Renal cortical epithelial cell (primary cell): ENCODE results near the gene ZNF45. TPM values are rescaled to one million over a fixed set of nuclear protein-coding genes. Genes with fewer than 3 reads are reported as not detected.
A peak's percentile ranks its signal among the peaks of the same experiment; 100 is the strongest.
"Not testable (repeated sequence)": the region's sequence is repeated elsewhere in the genome, so short reads cannot be mapped to it uniquely, and the experiment has no call there.

ENCODE experiments used
- DNase-seq: peaks from one replicate; pipeline ENCODE4 v3.0.0-alpha.2; 2011; ENCODE audit warnings: low read depth
- total RNA-seq: library from RNA; depleted of rRNA; stranded (reverse); fragments of >200 nt; gene quantifications from 2 replicates; pipeline ENCODE4 v1.2.3, GENCODE V29; 2014

Gene ZNF45
- 12.3 and 24.2 TPM in 2 replicates for total RNA-seq

DNA sequence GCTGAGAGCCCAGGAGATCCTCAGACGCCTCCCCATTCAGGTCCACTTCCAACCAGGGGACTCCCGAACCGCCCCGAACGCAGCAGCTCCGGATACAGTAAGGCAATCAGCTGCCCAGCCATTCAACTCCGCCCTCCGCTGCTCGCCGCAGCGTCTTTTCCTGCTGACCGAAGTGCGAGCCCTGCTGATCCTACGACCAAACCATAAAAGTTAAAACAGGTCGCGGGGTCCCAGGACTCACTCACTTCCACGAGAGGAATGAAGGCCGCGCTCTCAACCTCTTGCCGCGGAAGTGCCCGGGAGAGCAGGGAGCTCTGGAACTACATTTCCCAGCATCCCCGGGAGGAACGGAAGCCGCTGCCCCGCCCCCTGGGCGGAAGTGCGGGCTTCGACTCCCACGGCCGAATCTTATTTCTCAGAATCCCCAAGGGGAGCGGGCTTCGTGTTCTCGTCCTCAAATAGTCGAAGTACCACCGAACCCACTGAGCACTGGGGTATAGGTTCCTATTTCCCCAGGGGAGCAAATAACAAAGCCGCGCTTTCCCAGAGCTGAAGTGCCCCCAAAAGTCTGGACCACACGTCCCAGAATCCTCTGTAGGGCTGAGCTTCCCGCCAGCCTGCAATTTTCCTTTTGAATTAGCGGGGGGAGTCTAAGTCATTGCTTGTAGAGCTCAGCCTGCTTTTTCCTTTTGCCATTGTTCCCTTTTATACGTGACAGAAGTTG is at the start of gene ZNF45:
Gene ZNF45 (minus strand): TSS at position 298 of the 724 bp plus-strand sequence. CDS start 13,097 bp downstream, outside the sequence.
- DNase-seq, result peak; percentile 82

DNA sequence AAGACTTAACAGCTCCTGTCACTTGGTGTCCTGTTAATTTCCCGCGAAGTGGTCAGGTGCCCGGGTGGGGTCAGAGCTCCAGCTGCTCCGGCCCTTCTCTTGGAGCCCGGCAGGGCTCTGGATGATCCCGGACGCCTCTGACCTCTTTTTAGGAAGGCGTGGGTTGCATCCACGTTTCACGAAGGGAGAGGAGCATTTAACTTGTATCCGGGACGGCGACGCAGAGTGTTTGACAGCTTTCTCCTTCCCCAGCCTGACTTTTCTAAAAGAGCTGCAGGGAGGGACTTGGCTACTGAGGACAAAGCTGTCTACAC is 49.6 kb upstream of the ZNF45 start:
- DNase-seq, result no peak

DNA sequence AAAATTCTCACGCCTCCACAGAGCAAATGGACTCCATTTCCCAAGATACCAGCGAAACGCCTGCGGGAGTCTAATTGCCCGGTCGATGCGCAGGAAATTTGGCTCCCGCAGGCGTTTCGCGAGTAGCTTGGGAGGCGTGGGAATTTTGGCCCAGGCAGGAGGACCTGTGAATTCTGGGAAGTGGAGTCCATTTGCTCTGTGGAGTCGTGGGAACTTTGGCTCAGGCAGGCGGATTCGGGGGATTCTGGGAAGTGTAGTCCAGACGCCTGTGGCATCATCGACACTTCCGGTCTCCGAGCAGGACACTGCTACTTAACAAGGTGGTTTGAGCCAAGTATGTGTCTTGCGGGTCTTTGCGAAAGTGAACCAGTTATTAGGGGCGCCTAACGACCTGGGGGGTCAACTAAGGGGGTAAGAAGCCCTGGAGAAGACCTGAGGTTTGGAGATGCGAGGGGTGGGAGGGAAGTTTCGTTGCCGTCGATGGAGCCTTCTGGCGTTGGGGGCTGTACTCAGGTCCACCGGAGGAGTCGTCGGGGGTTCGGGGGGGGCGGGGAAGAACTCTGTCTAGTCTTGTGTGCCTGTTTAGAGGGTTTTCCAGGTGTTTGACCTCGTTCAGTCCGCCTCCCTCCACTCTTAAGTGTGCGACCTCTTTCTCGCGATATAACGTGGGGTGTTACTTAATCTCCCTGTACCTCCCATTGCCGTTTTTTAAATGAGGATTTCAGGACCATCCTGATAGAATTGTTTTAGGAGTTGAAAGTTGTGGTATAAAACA is 49.0 kb upstream of the ZNF45 start, which contains the start of gene ZNF155:
Gene ZNF155 (plus strand): TSS at position 277 of the 775 bp plus-strand sequence. CDS start 4,356 bp downstream, outside the sequence.
- DNase-seq, result peak; percentile 96

DNA sequence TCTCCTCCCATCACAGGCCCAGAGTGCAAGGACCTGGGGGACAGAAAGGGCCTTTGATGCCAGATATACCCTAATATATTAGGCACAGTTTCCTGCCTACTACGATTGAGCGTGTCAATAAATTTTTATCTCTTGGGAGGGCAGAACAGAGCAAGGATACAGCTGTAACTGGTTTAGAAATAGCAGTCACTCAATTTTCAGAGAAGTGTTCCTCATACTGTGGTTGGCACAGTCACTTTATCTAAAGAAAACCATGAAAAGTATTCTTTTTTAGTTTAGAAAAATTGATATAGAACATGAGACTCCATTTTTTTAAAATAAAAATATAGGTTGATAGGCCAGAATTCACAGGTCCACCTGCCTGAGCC is 48.4 kb upstream of the ZNF45 start:
- no peak for DNase-seq

DNA sequence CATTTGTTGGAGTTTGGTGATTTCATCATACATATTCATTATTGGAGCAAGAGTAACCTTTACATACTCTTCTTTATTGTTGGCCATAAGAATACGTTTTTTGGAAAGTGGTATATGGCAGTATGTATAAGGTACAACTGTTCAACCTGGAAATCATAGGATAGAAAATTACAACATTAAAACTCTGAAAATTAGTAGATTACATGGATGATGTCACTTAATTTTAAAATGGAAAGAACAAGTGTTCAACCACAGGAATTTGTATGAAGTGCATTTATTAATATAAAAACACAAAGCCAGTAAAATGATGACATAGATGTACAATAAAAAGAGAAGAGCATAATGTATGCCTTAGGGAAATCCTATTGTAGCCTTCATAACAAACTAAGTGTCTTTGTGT is 41.6 kb upstream of the ZNF45 start:
- no peak for DNase-seq

DNA sequence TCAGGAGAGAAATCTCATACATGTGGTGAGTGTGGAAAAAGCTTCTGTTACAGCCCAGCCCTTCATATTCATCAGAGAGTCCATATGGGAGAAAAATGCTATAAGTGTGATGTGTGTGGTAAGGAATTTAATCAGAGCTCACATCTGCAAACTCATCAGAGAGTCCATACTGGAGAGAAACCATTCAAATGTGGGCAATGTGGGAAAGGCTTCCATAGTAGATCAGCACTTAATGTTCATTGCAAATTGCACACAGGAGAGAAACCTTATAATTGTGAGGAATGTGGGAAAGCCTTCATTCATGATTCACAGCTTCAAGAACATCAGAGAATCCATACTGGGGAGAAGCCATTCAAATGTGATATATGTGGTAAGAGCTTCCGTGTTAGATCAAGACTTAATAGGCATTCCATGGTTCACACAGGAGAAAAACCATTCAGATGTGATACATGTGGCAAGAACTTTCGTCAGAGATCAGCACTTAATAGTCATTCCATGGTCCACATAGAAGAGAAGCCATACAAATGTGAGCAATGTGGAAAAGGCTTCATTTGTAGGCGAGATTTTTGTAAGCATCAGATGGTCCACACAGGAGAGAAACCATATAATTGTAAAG is 31.1 kb upstream of the ZNF45 start:
- DNase-seq, result no peak

DNA sequence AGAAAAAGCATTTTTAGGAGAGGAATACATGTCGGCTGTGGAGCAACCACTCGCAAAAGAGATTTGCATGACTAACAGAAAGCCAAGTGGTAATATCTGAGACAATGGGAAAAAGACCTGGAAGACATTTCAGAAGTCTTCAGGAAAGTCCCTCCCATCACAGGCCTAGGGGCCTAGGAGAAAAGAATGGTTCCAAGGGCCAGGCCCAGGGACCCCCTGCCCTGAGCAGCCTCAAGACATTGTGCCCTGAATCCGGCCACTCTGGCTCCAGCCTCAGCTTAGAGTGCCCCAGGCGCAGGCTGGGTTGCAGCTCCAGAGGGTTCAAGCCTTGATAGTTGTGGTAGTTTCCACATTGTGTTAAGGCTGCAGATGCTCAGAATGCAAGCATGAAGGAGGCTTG is 25.3 kb upstream of the ZNF45 start:
- DNase-seq, result no peak

DNA sequence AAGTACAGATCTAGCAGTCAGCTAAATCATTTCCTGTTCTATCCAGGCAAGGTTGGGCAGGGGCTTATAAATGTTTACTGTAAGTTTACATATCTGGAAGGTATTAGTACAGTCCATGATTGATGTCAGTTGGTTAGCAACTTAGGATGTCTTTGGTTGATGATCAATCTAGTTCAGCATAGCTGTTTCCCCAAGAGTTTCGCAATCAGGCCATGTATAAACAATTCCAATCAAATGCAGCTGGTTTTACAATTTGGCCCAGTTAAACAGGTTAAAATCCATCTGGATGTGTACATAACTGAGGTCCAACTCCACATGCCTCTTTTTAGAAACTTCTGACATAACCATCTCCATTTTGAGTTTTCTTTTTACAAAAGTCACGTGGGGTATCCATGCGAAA is 22.8 kb upstream of the ZNF45 start:
- peak; percentile 55 for DNase-seq

DNA sequence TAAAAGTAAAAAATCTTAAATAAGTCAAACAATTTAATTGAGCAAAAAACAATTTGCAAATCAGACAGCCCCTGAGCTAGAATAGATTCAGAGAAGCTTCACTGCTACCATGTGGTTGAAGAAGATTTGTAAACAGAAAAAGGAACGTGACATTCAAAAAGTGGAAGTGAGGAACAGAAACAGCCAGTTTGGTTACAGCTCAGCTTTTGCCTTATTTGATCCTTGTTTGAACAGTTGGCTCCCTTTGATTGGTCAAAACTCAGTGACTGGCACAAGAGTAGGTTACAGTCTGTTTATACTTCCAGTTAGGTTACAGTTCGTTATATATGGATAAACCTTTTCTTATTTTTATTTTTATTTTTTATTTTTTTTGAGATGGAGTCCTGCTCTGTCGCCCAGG is 21.7 kb upstream of the ZNF45 start:
- no peak for DNase-seq

DNA sequence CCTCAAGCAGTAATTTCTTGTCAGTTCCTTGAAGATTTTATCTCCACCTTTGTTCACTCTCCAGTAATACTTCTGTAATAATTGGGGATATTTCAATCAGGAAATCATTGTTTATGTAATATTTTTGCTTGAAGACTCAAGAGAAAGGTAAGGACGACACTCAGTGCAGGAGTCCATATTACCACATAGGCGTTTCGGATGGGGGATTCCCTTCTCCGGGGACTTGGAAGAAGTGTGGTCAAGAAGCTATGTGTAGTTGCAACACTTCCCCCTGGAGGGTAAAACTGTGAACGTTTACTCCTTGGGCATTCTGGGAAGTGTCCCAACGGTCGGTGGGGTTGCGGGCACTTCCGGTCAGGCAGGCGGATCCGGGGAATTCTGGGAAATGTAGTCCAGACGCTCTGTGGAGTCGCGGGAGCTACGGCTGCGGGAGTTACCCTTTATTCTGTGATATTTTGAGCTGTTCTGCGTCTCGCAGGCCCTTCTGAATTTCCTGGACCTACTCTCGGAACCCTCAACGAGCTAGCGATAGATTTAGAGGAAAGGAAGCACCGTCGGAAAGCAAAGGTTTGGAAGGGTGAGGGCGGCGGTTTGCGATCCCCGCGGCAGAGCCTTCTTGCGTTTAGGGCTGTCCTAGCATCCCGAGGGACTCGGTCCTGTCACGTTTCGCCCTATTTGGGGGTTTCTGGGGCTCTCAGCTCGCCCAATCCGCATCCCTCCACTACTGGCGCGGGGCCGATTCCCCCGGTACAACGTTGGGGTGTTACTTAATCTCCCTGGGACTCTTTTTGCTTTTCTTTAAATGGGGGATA is 16.0 kb upstream of the ZNF45 start, which contains the start of gene ZNF221:
Gene ZNF221 (plus strand): TSS at position 395 of the 812 bp plus-strand sequence. CDS start 11,499 bp downstream, outside the sequence.
- DNase-seq, result peak; percentile 99

DNA sequence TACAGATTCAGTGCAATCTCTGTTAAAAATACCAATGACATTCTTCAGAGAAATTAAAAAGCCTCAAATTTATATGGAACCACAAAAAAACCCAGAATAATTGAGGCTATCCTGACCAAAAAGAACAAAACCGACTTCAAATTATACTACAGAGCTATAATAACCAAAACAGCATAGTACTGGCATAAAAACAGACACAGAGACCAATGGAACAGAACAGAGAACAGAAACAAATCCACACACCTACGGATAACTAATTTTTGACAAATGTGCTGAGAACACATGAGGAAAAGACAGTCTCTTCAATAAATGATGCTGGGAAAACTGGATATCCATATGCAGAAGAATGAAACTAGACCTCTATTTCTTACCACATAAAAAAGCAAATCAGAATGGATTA is 14.7 kb upstream of the ZNF45 start:
- DNase-seq, result not testable (repeated sequence)

DNA sequence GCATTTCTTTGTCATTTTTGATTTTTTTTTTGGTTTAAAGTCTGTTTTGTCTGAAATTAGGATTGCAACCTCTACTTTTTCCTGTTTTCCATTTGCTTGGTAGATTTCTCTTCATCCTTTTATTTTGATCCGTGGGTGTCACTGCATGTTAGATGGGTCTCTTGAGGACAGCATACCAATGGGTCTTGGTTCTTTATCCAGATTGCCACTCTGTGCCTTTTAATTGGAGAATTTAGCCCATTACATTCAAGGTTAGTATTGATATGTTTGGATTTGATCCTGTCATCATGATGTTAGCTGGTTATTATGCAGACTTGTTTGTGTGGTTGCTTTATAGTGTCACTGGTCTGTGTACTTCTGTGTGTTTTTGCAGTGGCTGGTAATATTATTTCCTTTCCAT is 12.3 kb upstream of the ZNF45 start:
- not testable (repeated sequence) for DNase-seq

DNA sequence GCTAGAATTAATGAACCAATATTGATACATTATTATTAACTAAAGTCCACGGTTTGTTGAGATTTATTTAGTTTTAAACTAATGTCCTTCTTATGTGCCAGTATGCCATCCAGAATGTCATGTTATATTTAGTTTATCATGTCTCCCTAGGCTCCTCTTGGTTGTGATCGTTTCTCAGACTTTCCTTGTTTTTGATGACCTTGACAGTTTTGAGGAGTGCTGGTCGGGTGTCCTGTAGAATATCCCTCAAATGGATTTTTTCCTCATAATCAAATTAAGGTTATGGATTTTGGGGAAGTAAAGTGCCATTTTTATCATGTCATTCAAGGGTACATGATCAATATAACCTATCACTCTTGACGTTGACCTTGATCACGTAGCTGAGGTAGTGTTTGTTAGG is 6.1 kb upstream of the ZNF45 start:
- DNase-seq, result no peak

DNA sequence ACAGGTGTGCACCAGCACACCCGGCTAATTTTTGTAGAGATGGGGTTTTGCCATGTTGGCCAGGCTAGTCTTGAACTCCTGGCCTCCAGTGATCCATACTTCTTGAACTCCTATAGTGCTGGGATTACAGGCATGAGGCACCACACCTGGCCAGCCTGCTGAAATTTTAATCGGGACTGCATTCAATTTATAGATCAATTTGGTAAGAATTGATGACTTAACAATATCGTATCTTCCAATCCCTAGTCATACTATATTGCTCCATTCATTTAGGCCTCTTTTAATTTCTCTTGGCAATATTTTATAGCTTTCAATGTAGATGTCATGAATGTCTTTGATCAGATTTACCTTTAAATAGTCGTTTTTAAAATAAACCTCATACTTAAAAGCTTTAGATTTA is 5.6 kb upstream of the ZNF45 start:
- DNase-seq, result no peak

DNA sequence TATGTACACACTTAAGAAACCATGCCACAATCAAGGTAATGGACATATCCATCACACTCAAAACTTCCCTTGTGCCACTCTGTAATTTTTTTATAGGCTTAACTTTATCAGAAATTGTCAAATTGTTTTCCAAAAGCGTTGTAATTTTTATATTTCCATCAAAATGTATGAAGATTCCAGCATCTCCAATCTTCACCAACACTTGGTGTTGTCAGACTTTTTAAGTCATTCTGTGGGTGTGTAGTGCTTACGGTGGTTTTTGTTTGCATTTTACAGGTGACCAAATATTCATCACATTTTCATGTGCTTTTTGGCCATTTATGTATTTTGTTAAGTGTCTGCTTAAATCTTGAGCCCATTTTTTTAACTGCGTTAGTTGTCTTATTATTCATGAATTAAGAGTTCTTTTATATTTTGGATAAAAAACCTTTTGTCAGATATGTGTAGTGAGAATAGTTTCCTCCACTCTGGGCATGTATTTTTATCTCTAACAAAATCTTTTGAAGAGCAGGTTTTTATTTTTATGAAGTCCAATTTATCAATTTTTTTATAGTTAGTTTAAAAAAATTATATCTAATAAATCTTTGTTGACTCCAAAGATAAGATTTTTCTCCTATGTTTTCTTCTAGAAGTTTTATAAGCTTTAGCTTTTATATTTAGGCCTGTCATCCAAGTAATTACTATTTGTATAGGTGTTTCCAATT is 4.6 kb upstream of the ZNF45 start:
- no peak for DNase-seq

DNA sequence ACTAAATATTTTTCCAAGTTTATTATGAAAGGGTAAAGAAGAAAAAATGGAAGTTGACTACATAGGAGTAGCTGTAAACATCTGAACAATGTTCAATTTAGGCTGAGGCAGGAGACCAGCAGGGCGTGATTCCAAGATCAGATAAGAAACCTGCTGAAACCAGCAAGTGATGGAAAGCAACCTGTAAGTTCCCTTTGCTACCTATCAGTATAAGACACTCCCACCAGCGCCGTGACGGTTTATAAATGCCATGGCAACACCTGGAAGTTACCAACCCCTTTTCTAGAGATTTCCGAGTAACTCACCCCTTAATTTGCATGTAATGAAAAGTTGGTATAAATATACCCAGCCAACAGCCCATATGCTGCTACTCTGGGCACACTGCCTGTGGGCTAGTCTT is 1.1 kb upstream of the ZNF45 start:
- no peak for DNase-seq

DNA sequence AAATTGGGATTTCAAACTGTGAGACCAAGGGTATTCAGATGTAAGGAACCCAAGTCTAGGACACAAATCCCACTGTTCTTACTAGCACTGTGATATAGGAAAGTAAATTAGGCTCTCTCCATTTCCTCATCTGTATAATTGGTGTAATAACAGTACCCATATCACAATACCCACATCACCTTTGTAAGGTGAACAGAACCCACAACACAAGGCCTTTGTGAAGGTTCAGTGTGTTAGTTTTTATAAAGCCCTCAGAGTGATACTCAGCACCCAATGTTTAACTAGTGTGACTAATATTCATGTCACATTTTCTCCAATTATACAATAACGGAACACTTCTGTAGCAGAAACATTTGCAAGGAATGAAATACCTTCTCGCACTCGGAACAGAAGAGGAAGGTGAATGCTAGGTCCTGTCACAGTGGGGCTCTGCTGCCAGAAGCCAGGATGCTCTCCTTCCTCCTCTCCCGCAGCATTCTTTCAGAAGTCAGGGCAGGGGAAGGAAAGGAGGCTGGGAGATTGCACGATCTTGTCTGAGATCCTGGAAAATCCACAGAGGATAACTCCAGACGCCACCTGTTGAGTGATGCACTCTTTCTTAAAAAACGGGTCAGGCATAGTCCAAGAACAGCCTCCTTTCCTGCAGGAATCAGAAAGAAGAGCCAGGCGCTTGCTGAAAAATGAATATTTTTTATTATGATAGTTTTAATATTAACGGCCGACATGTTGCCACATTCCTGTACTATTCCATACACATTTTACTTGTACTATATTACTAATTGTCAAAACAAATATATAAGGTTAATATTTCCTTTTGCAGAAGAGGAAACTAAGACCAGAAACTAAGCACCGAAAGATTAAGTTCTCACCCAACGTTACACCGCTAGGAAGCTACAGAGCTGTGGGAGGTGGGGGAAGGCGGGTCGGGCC is 762 bp downstream of the ZNF45 start:
- peak; percentile 13 for DNase-seq

DNA sequence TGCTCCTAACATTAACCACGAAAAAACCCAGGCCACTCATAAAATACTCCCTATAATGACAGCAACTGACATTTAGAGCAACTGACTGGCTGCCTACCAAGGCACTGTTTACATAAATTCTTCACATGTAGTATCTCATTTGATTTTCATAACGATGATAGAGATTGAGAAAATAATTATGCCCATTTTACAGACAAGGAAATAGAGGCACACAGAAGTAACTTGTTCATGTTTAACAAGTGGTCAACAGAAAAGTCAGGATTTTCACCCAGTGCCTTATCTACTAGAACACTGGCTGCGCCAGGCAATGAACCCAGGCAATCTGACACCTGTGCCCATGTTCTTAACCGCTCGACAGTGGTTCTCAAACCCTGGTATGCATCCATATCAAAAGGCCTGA is 6.3 kb downstream of the ZNF45 start:
- no peak for DNase-seq

DNA sequence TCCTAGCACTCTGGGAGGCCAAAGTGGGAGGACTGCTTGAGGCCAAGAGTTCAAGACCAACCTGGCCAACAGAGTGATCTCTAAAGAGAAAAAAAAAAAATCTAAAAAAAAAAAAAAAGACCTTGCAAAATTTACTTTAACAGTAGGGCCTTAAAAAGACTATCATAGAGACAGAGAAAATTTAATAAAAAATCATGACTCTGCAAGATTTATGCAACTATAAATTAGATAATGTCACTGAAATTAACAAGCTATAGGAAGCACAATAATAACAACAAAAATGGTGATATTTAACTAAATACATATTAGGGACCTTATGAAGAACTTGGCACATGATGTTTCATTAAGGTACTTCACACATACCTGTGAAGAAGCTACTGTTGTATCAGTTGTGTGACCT is 11.2 kb downstream of the ZNF45 start:
- no peak for DNase-seq

DNA sequence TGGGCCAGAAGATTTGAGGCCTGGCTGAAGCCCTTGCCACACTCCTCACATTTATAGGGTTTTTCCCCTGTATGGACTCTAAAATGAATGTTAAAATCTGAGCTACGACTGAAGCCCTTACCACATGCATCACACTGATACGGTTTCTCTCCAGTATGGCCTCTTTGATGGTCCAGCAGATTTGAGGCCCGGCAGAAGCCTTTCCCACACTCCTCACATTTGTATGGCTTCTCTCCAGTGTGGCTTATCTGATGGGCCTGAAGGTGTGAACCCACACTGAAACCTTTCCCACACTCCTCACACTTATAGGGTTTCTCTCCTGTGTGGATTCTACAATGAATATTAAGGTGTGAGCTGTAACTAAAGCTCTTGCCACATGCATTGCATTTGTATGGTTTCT is 21.0 kb downstream of the ZNF45 start:
- DNase-seq, result no peak
